ENCODE data around the gene CPLX4. TPM values are rescaled to one million over a fixed set of nuclear protein-coding genes. Genes with fewer than 3 reads are reported as not detected.
A peak's percentile ranks its signal among the peaks of the same experiment; 100 is the strongest.

Gene CPLX4
- total RNA-seq, 1 donor from 2014 or later: 2.2 TPM

DNA sequence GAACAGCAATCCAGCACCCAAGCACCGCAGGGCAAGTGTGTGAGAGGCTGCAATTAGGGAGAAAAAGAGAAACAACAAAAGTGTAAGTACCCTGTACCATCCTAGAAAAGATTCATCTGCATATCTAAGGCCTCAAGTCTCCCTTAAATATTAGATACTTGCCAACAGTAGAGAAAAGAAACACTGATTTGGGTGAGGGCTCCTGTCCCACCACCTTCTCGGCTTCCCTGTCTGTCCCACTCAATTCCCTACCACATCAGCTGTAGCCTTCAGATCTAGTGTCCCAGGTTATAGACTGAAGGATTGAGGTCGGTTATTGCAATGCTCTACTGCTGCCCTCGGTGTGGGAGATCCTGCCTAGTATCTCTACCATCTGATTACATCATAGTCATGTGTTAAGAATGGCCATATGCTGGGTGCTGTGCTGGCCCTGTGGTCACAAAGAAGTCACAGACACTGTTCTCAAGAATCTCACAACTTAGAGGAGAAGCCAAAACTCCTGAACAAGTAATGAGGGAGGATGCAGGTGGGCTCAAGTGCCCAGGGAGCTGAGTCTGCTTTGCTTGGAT lies 47.7 kb downstream of the CPLX4 start:
- Mint-ChIP-seq H3K27me3 (ENCODE audit: insufficient read depth, low read depth) (peaks cover 84% of the 10 kb centered on the region), H3K27ac (no peak overlapping the region), H3K36me3 (no peaks in the 10 kb centered on the region), H3K4me1 (peaks cover 27% of the 10 kb centered on the region), H3K9me3 (peaks cover 2% of the 10 kb centered on the region), H3K4me3 (peak overlapping the region; percentile 21)
- TF ChIP-seq EZH2phosphoT487 (IDR thresholded peaks at IDR 0.05) (no peak), EZH2 (IDR thresholded peaks at IDR 0.05) (no peak)
- TF ChIP-seq, protein P1, sequence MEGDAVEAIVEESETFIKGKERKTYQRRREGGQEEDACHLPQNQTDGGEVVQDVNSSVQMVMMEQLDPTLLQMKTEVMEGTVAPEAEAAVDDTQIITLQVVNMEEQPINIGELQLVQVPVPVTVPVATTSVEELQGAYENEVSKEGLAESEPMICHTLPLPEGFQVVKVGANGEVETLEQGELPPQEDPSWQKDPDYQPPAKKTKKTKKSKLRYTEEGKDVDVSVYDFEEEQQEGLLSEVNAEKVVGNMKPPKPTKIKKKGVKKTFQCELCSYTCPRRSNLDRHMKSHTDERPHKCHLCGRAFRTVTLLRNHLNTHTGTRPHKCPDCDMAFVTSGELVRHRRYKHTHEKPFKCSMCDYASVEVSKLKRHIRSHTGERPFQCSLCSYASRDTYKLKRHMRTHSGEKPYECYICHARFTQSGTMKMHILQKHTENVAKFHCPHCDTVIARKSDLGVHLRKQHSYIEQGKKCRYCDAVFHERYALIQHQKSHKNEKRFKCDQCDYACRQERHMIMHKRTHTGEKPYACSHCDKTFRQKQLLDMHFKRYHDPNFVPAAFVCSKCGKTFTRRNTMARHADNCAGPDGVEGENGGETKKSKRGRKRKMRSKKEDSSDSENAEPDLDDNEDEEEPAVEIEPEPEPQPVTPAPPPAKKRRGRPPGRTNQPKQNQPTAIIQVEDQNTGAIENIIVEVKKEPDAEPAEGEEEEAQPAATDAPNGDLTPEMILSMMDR (IDR thresholded peaks at IDR 0.05): no peak
- H4K20me1 ChIP-seq (ENCODE audit: low read depth): peaks cover 83% of the 10 kb centered on the region
- H2AFZ ChIP-seq (replicated peaks): no peak overlapping the region
- H3K9ac ChIP-seq: no peak overlapping the region
- no peak for DNase-seq (ENCODE audit: low spot score)
- no peaks in the 10 kb centered on the region for H3K9me3 ChIP-seq (ENCODE audit: low read depth)
- peak overlapping the region; percentile 92 for H3K4me2 ChIP-seq
- peaks cover 43% of the 10 kb centered on the region for H3K79me2 ChIP-seq (ENCODE audit: low read depth)
- peaks cover 25% of the 10 kb centered on the region for H3K36me3 ChIP-seq
- peaks cover 47% of the 10 kb centered on the region for H3K4me1 ChIP-seq
- H3K4me3 ChIP-seq: peak overlapping the region; percentile 78
- H3K27me3 ChIP-seq: peaks cover 87% of the 10 kb centered on the region
- H3K27ac ChIP-seq: no peak overlapping the region
- peaks cover 82% of the 10 kb centered on the region for H3F3A ChIP-seq (ENCODE audit: low read depth)

DNA sequence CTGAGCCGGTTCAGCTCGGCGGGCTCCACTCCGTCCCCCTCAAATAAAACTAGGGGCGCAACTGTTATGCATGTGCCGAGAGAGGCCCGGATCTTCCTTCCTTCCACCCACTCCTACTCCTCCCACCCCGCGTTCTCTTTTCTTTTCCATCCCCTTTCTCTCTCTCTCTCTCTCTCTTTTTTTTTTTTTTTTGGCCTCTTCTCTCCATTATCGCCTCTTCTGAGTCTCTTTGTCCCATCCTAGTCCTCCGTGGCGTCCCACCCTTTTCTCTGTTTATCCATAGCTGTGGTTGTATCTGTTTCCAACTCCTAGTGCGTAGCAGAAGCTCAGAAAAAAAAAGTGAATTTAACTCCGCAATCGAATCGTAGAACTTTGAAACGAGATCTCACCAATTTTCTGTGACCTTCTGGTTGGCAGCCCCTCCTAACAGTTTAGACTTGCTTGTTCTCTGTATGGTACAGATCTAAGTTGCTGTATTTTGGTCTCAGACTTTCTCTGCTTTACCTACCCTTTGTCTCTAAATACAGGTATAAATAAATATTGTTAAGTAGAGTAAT lies 48.8 kb downstream of the CPLX4 start:
- Histone ChIP-seq H3K4me1 (peaks cover 45% of the 10 kb centered on the region), H3K79me2 (ENCODE audit: low read depth) (peaks cover 43% of the 10 kb centered on the region), H3K4me3 (peak overlapping the region; percentile 78)

DNA sequence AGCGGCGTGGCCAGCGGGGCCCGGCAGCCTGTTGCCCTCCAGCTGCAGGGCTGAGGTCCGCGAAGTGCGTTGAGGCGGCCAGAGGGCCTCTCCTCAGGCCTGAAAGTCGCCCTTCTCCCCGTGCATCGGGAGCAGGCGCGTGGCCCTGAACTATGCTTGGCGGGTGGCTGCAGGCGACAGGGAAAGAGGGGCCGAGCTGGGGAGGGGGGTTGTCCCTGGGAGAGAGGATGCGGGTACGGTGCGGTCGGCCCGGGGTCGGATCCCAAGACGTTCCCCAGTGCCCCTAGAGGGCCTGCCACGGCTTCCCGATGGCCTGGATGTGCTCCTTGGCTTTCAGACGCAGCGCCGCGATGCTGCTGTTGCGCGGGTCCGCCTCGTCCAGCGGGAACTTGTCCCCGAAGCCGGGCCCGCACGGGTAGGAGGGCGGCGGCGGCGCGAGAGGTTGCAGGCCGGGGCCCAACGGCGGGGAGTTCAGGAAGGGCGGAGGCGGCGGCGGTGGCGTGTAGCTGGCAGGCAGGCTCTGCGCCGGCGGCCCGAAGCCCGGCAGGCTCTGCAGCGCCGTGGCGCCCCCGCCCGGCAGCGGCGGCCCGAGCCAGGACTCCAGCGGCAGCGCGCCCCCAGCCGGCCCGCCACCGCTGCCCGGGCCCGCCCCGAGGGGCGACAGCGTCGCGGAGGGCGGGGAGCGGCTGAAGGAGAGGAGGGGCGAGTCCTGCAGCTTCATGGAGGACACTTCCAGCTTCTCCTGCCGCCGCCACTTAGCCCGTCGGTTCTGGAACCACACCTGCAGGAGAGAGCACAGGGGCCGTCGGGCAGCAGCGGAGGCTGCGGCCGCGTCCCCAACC lies 49.5 kb downstream of the CPLX4 start:
- Histone ChIP-seq H3K27ac (no peak overlapping the region), H3K9ac (no peak overlapping the region), H3F3A (ENCODE audit: low read depth) (peaks cover 82% of the 10 kb centered on the region), H3K4me1 (peaks cover 45% of the 10 kb centered on the region), H3K9me3 (ENCODE audit: low read depth) (no peaks in the 10 kb centered on the region), H3K4me2 (peak overlapping the region; percentile 92), H3K4me3 (peak overlapping the region; percentile 78), H2AFZ (replicated peaks) (no peak overlapping the region), H4K20me1 (ENCODE audit: low read depth) (peaks cover 83% of the 10 kb centered on the region), H3K36me3 (peaks cover 25% of the 10 kb centered on the region), H3K27me3 (peaks cover 99% of the 10 kb centered on the region), H3K79me2 (ENCODE audit: low read depth) (peaks cover 43% of the 10 kb centered on the region)
- Mint-ChIP-seq H3K36me3 (no peaks in the 10 kb centered on the region), H3K27me3 (ENCODE audit: insufficient read depth, low read depth) (peaks cover 85% of the 10 kb centered on the region), H3K27ac (no peak overlapping the region), H3K9me3 (peaks cover 2% of the 10 kb centered on the region), H3K4me3 (peak overlapping the region; percentile 76), H3K4me1 (peaks cover 13% of the 10 kb centered on the region)
- TF ChIP-seq EZH2phosphoT487 (IDR thresholded peaks at IDR 0.05) (peak; percentile 42), EZH2 (IDR thresholded peaks at IDR 0.05) (peak; percentile 47)
- TF ChIP-seq, protein P1 (IDR thresholded peaks at IDR 0.05): peak; percentile 28
- peak; percentile 91 for DNase-seq (ENCODE audit: low spot score)

More for the DNA sequence above, 48.8 kb downstream of the CPLX4 start:
- Histone ChIP-seq H3K9ac (no peak overlapping the region), H3F3A (ENCODE audit: low read depth) (peaks cover 82% of the 10 kb centered on the region), H4K20me1 (ENCODE audit: low read depth) (peaks cover 83% of the 10 kb centered on the region), H3K4me2 (peak overlapping the region; percentile 92), H3K27me3 (peaks cover 99% of the 10 kb centered on the region), H3K36me3 (peaks cover 25% of the 10 kb centered on the region), H2AFZ (replicated peaks) (no peak overlapping the region), H3K27ac (no peak overlapping the region), H3K9me3 (ENCODE audit: low read depth) (no peaks in the 10 kb centered on the region)
- Mint-ChIP-seq H3K9me3 (peaks cover 2% of the 10 kb centered on the region), H3K27ac (no peak overlapping the region), H3K36me3 (no peaks in the 10 kb centered on the region), H3K4me1 (peaks cover 19% of the 10 kb centered on the region), H3K27me3 (ENCODE audit: insufficient read depth, low read depth) (peaks cover 86% of the 10 kb centered on the region), H3K4me3 (peak overlapping the region; percentile 76)
- no peak for DNase-seq (ENCODE audit: low spot score)
- TF ChIP-seq EZH2phosphoT487 (IDR thresholded peaks at IDR 0.05) (no peak), EZH2 (IDR thresholded peaks at IDR 0.05) (no peak)
- TF ChIP-seq, protein P1 (IDR thresholded peaks at IDR 0.05): no peak
